ENCODE measurements around the gene TMEM259.
A peak's percentile ranks its signal among the peaks of the same experiment; 100 is the strongest.

- TF ChIP-seq RAD21 (CRISPR knock-in tag; conservative IDR thresholded peaks at IDR 0.05 in 1 of 2, IDR thresholded peaks at IDR 0.05 in 1 of 2) (no peak), POLR2AphosphoS5 (IDR thresholded peaks at IDR 0.05; ENCODE audit: control insufficient read depth, insufficient read depth, low read depth, low read length) (no peak), ZNF253 (CRISPR knock-in tag; conservative IDR thresholded peaks at IDR 0.05) (no peak), CTCF (IDR thresholded peaks at IDR 0.05 in 2 of 3, conservative IDR thresholded peaks at IDR 0.05 in 1 of 3; ENCODE audit: insufficient read depth in 2 of 3, low read depth in 1 of 3, low read length in 3 of 3) (no peak), JUN (IDR thresholded peaks at IDR 0.05; ENCODE audit: borderline replicate concordance, low read depth, low read length) (no peak), JUN (CRISPR knock-in tag; IDR thresholded peaks at IDR 0.05; ENCODE audit: borderline replicate concordance) (no peak), PKNOX1 (IDR thresholded peaks at IDR 0.05) (no peak), ZNF699 (CRISPR knock-in tag; IDR thresholded peaks at IDR 0.05; ENCODE audit: insufficient replicate concordance) (no peak), NCOR1 (IDR thresholded peaks at IDR 0.05) (no peak), STAT6 (CRISPR knock-in tag; IDR thresholded peaks at IDR 0.05) (no peak), FOXJ3 (CRISPR knock-in tag; IDR thresholded peaks at IDR 0.05) (no peak), TAF15 (IDR thresholded peaks at IDR 0.05; ENCODE audit: low read depth, low read length) (no peak), POLR2A (conservative IDR thresholded peaks at IDR 0.05) (peak; percentile 18; the same call in 1 of the 2 replicates), IRF2 (CRISPR knock-in tag; IDR thresholded peaks at IDR 0.05) (no peak), ATF3 (IDR thresholded peaks at IDR 0.05) (no peak), ATF3 (CRISPR knock-in tag; conservative IDR thresholded peaks at IDR 0.05) (no peak)
Measured at GRCh38 chr19:1009981-1010538, 10.9 kb downstream of the TMEM259 start.
